ENCODE data around the gene GP1BB. TPM values are rescaled to one million over a fixed set of nuclear protein-coding genes. Genes with fewer than 3 reads are reported as not detected.

GP1BB gene
- total RNA-seq, 4 donors from 2014 or later = 1.5 to 6.6 (median 3.1) TPM

- Histone ChIP-seq H3K27ac (no peak overlapping the region), H3K9me3 (no peaks in the 10 kb centered on the region), H3K4me3 (replicated peaks in 1 of 3) (no peak overlapping the region), H3K4me1 (peaks cover 0 to 4% of the 10 kb centered on the region in 2 donors), H3K27me3 (no peaks in the 10 kb centered on the region), H3K36me3 (no peaks in the 10 kb centered on the region)
- DNase-seq = no peak
- TF ChIP-seq POLR2A (IDR thresholded peaks at IDR 0.05) (no peak), CTCF (IDR thresholded peaks at IDR 0.05) (no peak)
- intact Hi-C loops (cut with DNase I) = no loop called here
- WGBS, 2 donors = 89 to 95% methylated on average over 3 to 6 of the region's 6 CpGs
Measured at GRCh38 chr22:19743081-19743480, 19.7 kb downstream of the GP1BB start.

- no peak overlapping the region for H3K4me3 ChIP-seq (replicated peaks in 1 of 3)
- H3K9me3 ChIP-seq = no peaks in the 10 kb centered on the region
- intact Hi-C loops (cut with DNase I) = no loop called here
- H3K27me3 ChIP-seq = no peaks in the 10 kb centered on the region
- no peak for DNase-seq
- TF ChIP-seq CTCF (IDR thresholded peaks at IDR 0.05) = no peak
- no peak for TF ChIP-seq POLR2A (IDR thresholded peaks at IDR 0.05)
- no peaks in the 10 kb centered on the region for H3K36me3 ChIP-seq
- WGBS, 2 donors = 66 to 93% methylated on average over 3 to 4 of the region's 4 CpGs
- peaks cover 0 to 4% of the 10 kb centered on the region in 2 donors for H3K4me1 ChIP-seq
- H3K27ac ChIP-seq = no peak overlapping the region
Measured at GRCh38 chr22:19743651-19744050, 20.3 kb downstream of the GP1BB start.

GRCh38 chr22:19744350-19745006 is 21.1 kb downstream of the GP1BB start:
- 86 to 87% methylated on average over 13 of the region's 13 CpGs for WGBS, 2 donors

GRCh38 chr22:19745155-19746101 is 22.1 kb downstream of the GP1BB start:
- no peaks in the 10 kb centered on the region for H3K9me3 ChIP-seq
- peaks cover 0 to 4% of the 10 kb centered on the region in 2 donors for H3K4me1 ChIP-seq
- no peak for DNase-seq
- WGBS, 2 donors = 70 to 76% methylated on average over 8 to 18 of the region's 24 CpGs
- H3K36me3 ChIP-seq = no peaks in the 10 kb centered on the region
- H3K4me3 ChIP-seq (replicated peaks in 1 of 3) = no peak overlapping the region
- H3K27me3 ChIP-seq = no peaks in the 10 kb centered on the region
- no peak for TF ChIP-seq CTCF (IDR thresholded peaks at IDR 0.05)
- TF ChIP-seq POLR2A (IDR thresholded peaks at IDR 0.05) = no peak
- intact Hi-C loops (cut with DNase I) = no loop called here
- no peak overlapping the region for H3K27ac ChIP-seq

More at GRCh38 chr22:19744350-19745006, 21.1 kb downstream of the GP1BB start:
- H3K9me3 ChIP-seq = no peaks in the 10 kb centered on the region
- no peak overlapping the region for H3K27ac ChIP-seq
- intact Hi-C loops (cut with DNase I) = no loop called here
- H3K4me3 ChIP-seq (replicated peaks in 1 of 3) = no peak overlapping the region
- H3K36me3 ChIP-seq = no peaks in the 10 kb centered on the region
- H3K27me3 ChIP-seq = no peaks in the 10 kb centered on the region
- TF ChIP-seq CTCF (IDR thresholded peaks at IDR 0.05) (no peak), POLR2A (IDR thresholded peaks at IDR 0.05) (no peak)
- DNase-seq = no peak
- H3K4me1 ChIP-seq = peaks cover 0 to 4% of the 10 kb centered on the region in 2 donors

GRCh38 chr22:19746726-19747125 is 23.4 kb downstream of the GP1BB start:
- intact Hi-C loops (cut with DNase I) = no loop called here
- no peaks in the 10 kb centered on the region for H3K9me3 ChIP-seq
- no peaks in the 10 kb centered on the region for H3K27me3 ChIP-seq
- no peak overlapping the region for H3K27ac ChIP-seq
- TF ChIP-seq POLR2A (IDR thresholded peaks at IDR 0.05) (no peak), CTCF (IDR thresholded peaks at IDR 0.05) (no peak)
- 66 to 93% methylated on average over 4 to 7 of the region's 13 CpGs for WGBS, 2 donors
- H3K4me3 ChIP-seq (replicated peaks in 1 of 3) = no peak overlapping the region
- DNase-seq = no peak
- H3K4me1 ChIP-seq = peaks cover 0 to 4% of the 10 kb centered on the region in 2 donors
- no peaks in the 10 kb centered on the region for H3K36me3 ChIP-seq
